Neural cell (in vitro differentiated cells): ENCODE measurements around the gene CCDC85C. TPM values are rescaled to one million over a fixed set of nuclear protein-coding genes. Genes with fewer than 3 reads are reported as not detected.

Experiments
- H2AFZ ChIP-seq: fragments of 200-600, 300-800 bp; sonication (generic), shearing (Covaris generic); 2 replicates; pipeline ENCODE4 v1.6.0; 2014; ENCODE audit warnings: low read depth, mild to moderate bottlenecking, antibody characterized with exemption, low read length, moderate library complexity
- H3F3A ChIP-seq: fragments of 200-600 bp; shearing (Covaris generic); 2 replicates; pipeline ENCODE4 v1.6.1; 2016; ENCODE audit warnings: mild to moderate bottlenecking, moderate library complexity, mixed read lengths, antibody characterized with exemption, low read length; ENCODE audit not compliant: insufficient read depth, poor library complexity, severe bottlenecking
- H3K27ac ChIP-seq: fragments of 200-600, 300-800 bp; sonication (generic), shearing (Covaris generic); 2 replicates; pipeline ENCODE4 v1.5.1; 2014; ENCODE audit warnings: mild to moderate bottlenecking, low read length, moderate library complexity
- H3K27me3 ChIP-seq: fragments of 300-800, 200-600 bp; sonication (generic), shearing (Covaris generic); 2 replicates; pipeline ENCODE4 v1.6.0; 2014; ENCODE audit warnings: mild to moderate bottlenecking, low read depth, low read length, moderate library complexity; ENCODE audit not compliant: insufficient read depth
- H3K36me3 ChIP-seq: fragments of 300-800, 200-600 bp; sonication (generic), shearing (Covaris generic); 2 replicates; pipeline ENCODE4 v1.5.1; 2014; ENCODE audit warnings: mild to moderate bottlenecking, antibody characterized with exemption, low read length, moderate library complexity; ENCODE audit not compliant: insufficient read depth
- H3K4me2 ChIP-seq: fragments of 300-800, 200-600 bp; sonication (generic), shearing (Covaris generic); 2 replicates; pipeline ENCODE4 v1.6.0; 2014; ENCODE audit warnings: mild to moderate bottlenecking, low read length
- H3K4me3 ChIP-seq: fragments of 300-800, 200-600 bp; sonication (generic), shearing (Covaris generic); 2 replicates; pipeline ENCODE4 v1.5.1; 2014; ENCODE audit warnings: mild to moderate bottlenecking, low read length, moderate library complexity
- H3K79me2 ChIP-seq: fragments of 200-600 bp; shearing (Covaris generic); replicated peaks from 2 replicates; pipeline ENCODE4 v1.6.0; 2014; ENCODE audit warnings: mild to moderate bottlenecking, low read length, moderate library complexity; ENCODE audit not compliant: insufficient read depth
- H3K9ac ChIP-seq: fragments of 300-800, 200-600 bp; sonication (generic), shearing (Covaris generic); 2 replicates; pipeline ENCODE4 v1.6.1; 2016; ENCODE audit warnings: mild to moderate bottlenecking, low read length, mixed read lengths
- H3K9me2 ChIP-seq: fragments of 200-600 bp; shearing (Covaris generic); 2 replicates; pipeline ENCODE4 v1.6.1; 2016; ENCODE audit warnings: mild to moderate bottlenecking, low read length, mixed read lengths; ENCODE audit not compliant: insufficient read depth
- H3K9me3 ChIP-seq: fragments of 200-600, 300-800 bp; sonication (generic), shearing (Covaris generic); 2 replicates; pipeline ENCODE4 v1.6.1; 2016; ENCODE audit warnings: mild to moderate bottlenecking, mixed run types, low read length, moderate library complexity, mixed read lengths
- H4K20me1 ChIP-seq: fragments of 200-600 bp; shearing (Covaris generic); 2 replicates; pipeline ENCODE4 v1.6.1; 2016; ENCODE audit warnings: mild to moderate bottlenecking, mixed run types; ENCODE audit not compliant: insufficient read depth
- EP300 ChIP-seq: fragments of 450-650 bp; conservative IDR thresholded peaks from 2 replicates; pipeline ENCODE4 v1.6.1; 2014; ENCODE audit warnings: antibody characterized with exemption, mild to moderate bottlenecking, moderate library complexity; ENCODE audit not compliant: poor library complexity, severe bottlenecking
- EZH2 ChIP-seq: fragments of 200-600, 300-800 bp; shearing (Covaris generic), sonication (generic); IDR thresholded peaks from 2 replicates; pipeline ENCODE4 v1.6.1; 2014; ENCODE audit warnings: antibody characterized with exemption, low read length, borderline replicate concordance, mild to moderate bottlenecking; ENCODE audit not compliant: insufficient read depth, poor library complexity, severe bottlenecking
- MXI1 ChIP-seq: fragments of 450-650 bp; conservative IDR thresholded peaks from 2 replicates; pipeline ENCODE4 v1.6.1; 2014; ENCODE audit warnings: antibody characterized with exemption, mild to moderate bottlenecking; ENCODE audit not compliant: poor library complexity, severe bottlenecking
- POLR2AphosphoS5 ChIP-seq: IDR thresholded peaks from 2 replicates; pipeline ENCODE4 v1.6.1; 2012
- RAD21 ChIP-seq: fragments of 450-650 bp; conservative IDR thresholded peaks from 2 replicates; pipeline ENCODE4 v1.6.1; 2014; ENCODE audit warnings: antibody characterized with exemption, mild to moderate bottlenecking, moderate library complexity
- SMC3 ChIP-seq: fragments of 450-650 bp; conservative IDR thresholded peaks from 2 replicates; pipeline ENCODE4 v1.6.1; 2014; ENCODE audit warnings: antibody characterized with exemption, mild to moderate bottlenecking, moderate library complexity; ENCODE audit not compliant: poor library complexity
- TAF1 ChIP-seq: IDR thresholded peaks from 2 replicates; pipeline ENCODE4 v1.6.1; 2012; ENCODE audit warnings: low read depth
- polyA plus RNA-seq: library from polyadenylated mRNA; depleted of rRNA; stranded (reverse); fragments of >200 nt; gene quantifications from 2 replicates; pipeline ENCODE4 v1.2.3, GENCODE V29; 2014
- TF ChIP-seq, protein P1 (sequence below): fragments of 450-650 bp; IDR thresholded peaks from 2 replicates; pipeline ENCODE4 v1.5.1; 2014; ENCODE audit warnings: antibody characterized with exemption, mild to moderate bottlenecking, moderate library complexity; ENCODE audit not compliant: poor library complexity, severe bottlenecking
- TF ChIP-seq, protein P2 (sequence below): IDR thresholded peaks from 2 replicates; pipeline ENCODE4 v1.6.1; 2012; ENCODE audit warnings: borderline replicate concordance

The CCDC85C gene
- polyA plus RNA-seq, 1 donor from 2014 or later = 24.8 TPM

- no peaks in the 10 kb centered on the region for H3K36me3 ChIP-seq
- H3K27me3 ChIP-seq = no peaks in the 10 kb centered on the region
- H3K4me2 ChIP-seq = no peak overlapping the region
- H3K27ac ChIP-seq = no peak overlapping the region
- no peaks in the 10 kb centered on the region for H3F3A ChIP-seq
- no peak overlapping the region for H2AFZ ChIP-seq
- no peaks in the 10 kb centered on the region for H3K9me3 ChIP-seq
- TF ChIP-seq SMC3 (no peak), EP300 (no peak), MXI1 (no peak), POLR2AphosphoS5 (no peak)
- no peaks in the 10 kb centered on the region for H4K20me1 ChIP-seq
- H3K9ac ChIP-seq = no peak overlapping the region
- H3K4me3 ChIP-seq = no peak overlapping the region
- H3K9me2 ChIP-seq = no peaks in the 10 kb centered on the region
- H3K79me2 ChIP-seq = peaks cover 13% of the 10 kb centered on the region
Observed at GRCh38 chr14:99572173-99572999, 31.6 kb downstream of the CCDC85C start.

DNA sequence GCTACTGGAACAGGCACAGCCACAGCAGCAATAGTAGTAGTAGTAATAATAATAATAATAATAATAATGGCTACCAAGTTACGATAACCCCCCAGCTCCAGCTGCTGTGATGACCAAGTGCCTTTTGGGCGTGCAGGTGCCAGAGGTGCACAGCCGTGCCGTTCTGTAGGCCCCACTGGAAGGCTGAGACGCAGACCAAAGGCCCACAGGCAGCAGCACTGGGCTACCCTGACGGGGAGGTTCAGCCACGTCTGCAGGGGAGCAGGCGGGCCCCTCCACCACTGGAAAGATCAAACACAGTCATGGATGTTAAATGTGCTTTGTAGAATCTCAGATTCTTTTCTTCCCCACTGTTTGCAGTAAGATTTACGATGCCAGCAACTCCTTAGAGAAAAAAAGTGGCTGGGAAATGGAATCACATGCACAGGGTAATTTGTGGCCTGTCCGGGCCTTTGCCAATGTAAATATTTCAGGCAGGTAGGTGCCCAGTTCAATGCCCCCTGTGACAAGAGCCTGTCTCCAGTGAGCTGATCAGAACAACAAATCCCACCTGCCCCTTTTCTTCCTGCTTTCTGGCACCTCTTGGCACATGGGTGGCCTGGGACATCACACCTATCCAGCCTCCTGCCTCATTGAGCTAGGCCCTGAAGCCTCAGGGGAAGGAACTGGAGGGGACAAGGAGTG lies 32.6 kb downstream of the CCDC85C start:
- Histone ChIP-seq H3K27ac (no peak overlapping the region), H3K4me3 (no peak overlapping the region), H3K79me2 (peaks cover 13% of the 10 kb centered on the region), H2AFZ (no peak overlapping the region), H3K9ac (peak overlapping the region; percentile 38), H3K9me3 (no peaks in the 10 kb centered on the region), H4K20me1 (no peaks in the 10 kb centered on the region), H3K27me3 (no peaks in the 10 kb centered on the region), H3F3A (no peaks in the 10 kb centered on the region), H3K9me2 (no peaks in the 10 kb centered on the region), H3K36me3 (no peaks in the 10 kb centered on the region), H3K4me2 (no peak overlapping the region)
- TF ChIP-seq TAF1 (no peak), MXI1 (no peak), POLR2AphosphoS5 (no peak), EP300 (no peak), SMC3 (no peak), RAD21 (no peak), EZH2 (no peak)
- TF ChIP-seq, protein P1, sequence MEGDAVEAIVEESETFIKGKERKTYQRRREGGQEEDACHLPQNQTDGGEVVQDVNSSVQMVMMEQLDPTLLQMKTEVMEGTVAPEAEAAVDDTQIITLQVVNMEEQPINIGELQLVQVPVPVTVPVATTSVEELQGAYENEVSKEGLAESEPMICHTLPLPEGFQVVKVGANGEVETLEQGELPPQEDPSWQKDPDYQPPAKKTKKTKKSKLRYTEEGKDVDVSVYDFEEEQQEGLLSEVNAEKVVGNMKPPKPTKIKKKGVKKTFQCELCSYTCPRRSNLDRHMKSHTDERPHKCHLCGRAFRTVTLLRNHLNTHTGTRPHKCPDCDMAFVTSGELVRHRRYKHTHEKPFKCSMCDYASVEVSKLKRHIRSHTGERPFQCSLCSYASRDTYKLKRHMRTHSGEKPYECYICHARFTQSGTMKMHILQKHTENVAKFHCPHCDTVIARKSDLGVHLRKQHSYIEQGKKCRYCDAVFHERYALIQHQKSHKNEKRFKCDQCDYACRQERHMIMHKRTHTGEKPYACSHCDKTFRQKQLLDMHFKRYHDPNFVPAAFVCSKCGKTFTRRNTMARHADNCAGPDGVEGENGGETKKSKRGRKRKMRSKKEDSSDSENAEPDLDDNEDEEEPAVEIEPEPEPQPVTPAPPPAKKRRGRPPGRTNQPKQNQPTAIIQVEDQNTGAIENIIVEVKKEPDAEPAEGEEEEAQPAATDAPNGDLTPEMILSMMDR = no peak
- TF ChIP-seq, protein P2, sequence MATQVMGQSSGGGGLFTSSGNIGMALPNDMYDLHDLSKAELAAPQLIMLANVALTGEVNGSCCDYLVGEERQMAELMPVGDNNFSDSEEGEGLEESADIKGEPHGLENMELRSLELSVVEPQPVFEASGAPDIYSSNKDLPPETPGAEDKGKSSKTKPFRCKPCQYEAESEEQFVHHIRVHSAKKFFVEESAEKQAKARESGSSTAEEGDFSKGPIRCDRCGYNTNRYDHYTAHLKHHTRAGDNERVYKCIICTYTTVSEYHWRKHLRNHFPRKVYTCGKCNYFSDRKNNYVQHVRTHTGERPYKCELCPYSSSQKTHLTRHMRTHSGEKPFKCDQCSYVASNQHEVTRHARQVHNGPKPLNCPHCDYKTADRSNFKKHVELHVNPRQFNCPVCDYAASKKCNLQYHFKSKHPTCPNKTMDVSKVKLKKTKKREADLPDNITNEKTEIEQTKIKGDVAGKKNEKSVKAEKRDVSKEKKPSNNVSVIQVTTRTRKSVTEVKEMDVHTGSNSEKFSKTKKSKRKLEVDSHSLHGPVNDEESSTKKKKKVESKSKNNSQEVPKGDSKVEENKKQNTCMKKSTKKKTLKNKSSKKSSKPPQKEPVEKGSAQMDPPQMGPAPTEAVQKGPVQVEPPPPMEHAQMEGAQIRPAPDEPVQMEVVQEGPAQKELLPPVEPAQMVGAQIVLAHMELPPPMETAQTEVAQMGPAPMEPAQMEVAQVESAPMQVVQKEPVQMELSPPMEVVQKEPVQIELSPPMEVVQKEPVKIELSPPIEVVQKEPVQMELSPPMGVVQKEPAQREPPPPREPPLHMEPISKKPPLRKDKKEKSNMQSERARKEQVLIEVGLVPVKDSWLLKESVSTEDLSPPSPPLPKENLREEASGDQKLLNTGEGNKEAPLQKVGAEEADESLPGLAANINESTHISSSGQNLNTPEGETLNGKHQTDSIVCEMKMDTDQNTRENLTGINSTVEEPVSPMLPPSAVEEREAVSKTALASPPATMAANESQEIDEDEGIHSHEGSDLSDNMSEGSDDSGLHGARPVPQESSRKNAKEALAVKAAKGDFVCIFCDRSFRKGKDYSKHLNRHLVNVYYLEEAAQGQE = no peak
